CD4-positive, alpha-beta T cell treated with Interleukin-12 subunit alpha and Interleukin-12 subunit beta, for 1 hour (primary cell): ENCODE measurements around the gene CREB3L1.

ENCODE experiments used
- DNase-seq: peaks from one replicate; pipeline ENCODE4 v3.0.0-alpha.2; 2020

Gene CREB3L1

GRCh38 chr11:46348566-46349401, 71.3 kb downstream of the CREB3L1 start:
- DNase-seq: peak; percentile 69

GRCh38 chr11:46350695-46351094, 73.2 kb downstream of the CREB3L1 start:
- DNase-seq: no peak

DNA sequence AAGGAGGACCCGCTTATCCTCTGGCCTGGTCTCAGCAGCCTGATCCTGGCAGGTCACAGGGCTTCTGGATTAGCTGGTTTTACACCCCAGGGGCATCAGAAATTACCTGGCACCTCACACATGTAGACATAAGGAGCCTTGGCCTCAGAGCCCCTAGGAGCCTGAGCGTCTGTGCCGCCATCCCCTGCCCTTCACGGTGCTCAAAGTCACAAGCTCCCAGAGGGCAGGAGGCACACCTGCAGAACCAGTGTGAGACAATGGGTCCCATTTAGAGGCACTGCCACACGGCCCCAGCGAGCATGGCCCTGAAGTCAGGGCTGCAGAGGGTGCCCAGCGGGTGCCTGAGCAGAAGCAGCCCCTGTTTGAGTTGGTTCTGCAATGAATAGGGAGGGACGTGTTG, 73.7 kb downstream of the CREB3L1 start:
- DNase-seq: no peak

GRCh38 chr11:46351606-46352005, 74.1 kb downstream of the CREB3L1 start:
- DNase-seq: no peak

GRCh38 chr11:46352063-46352841, 74.8 kb downstream of the CREB3L1 start:
- DNase-seq: peak; percentile 88

- no peak for DNase-seq
These were observed 76.2 kb downstream of the CREB3L1 start for GRCh38 chr11:46353698-46354097.

DNA sequence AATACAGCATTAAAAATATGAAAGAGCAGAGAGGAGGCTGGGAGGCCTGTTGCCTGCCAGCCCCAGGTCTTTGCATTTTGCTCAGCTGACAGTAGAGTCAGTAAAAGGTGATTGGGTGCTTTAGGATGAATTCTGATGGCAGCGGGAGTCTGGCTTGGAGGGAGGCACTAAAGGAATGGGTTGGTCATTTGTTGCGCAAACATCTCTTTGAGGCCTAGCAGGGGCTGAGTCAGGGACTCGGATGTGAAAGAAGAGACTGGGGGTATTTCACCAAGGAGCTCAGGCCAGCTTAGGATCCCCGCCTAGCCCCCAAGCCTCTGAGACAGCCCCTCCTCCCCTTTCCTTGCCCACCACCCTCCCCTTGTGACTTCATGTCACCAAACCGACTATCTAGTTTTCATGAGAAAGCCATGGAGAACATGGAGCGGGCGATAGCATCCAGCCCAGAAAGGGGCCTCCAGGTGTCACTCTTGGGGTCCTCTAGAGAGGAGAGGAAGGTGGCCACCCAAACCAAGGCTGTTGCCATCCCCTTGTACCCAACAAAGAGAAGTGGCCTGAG, 79.5 kb downstream of the CREB3L1 start:
- DNase-seq: no peak

GRCh38 chr11:46357483-46357936, 80.0 kb downstream of the CREB3L1 start:
- DNase-seq: no peak

DNA sequence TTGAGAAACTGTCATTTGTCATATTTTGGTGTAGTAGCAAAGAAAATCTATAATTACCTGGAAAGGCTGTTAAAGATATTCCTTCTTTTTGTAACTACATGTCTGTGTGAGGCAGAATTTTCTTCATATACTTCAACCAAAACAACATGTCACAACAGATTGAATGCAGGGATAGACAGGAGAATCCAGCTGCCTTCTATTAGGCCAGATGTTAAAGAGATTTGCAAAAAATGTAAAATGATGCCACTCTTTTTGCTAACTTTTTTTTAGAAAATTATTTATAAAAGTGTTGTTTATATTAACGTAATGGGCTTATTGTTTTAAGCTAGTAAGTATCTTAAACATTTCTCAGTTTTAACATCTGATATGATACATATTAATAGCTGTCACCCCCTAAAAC, 82.5 kb downstream of the CREB3L1 start:
- DNase-seq: no peak

GRCh38 chr11:46360878-46361277, 83.4 kb downstream of the CREB3L1 start:
- no peak for DNase-seq

DNA sequence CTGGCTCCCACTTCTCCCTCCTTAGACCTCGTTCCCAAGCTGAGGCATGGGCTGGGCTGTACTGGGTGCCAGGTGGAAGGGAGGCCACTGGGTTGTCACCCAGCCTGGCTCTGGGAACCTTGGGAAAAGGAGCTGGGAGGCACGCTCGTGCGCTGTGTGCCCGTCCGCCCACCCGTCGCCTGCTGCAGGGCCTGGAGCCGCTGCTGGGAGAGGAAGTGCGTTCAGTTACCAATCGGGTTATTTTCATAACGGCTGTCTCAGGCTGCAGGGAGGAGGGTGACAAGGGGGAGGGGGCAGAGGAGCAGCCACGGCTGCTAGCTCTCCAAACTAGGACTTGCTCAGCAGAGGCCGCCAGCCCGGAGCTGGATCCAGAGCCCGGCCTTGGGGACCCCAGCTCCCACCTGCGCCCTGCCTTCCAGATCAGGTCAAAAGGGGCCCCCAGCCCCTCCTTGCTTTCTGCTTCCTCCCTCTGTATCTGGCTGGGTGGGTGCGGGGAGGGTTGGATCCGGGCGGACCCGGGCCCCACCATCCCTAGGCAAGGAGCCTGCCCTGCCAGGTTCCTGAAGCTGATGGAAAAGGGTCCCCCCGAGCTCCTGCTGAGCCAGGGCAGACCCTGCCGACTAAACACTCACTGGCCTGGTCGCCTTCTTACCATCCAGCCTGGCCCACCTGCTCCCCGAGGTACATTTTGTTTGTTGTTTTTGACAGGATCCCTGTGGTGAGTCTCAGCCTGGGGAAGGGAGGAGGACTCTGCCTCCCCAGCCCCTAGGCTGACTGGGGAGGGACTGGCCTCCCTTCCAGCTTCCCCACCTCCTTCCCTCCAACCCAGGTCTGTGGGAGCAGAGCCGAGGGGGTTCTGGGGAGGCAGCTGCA, 84.1 kb downstream of the CREB3L1 start:
- peak; percentile 63 for DNase-seq

GRCh38 chr11:46362156-46363030, 84.9 kb downstream of the CREB3L1 start:
- no peak for DNase-seq

DNA sequence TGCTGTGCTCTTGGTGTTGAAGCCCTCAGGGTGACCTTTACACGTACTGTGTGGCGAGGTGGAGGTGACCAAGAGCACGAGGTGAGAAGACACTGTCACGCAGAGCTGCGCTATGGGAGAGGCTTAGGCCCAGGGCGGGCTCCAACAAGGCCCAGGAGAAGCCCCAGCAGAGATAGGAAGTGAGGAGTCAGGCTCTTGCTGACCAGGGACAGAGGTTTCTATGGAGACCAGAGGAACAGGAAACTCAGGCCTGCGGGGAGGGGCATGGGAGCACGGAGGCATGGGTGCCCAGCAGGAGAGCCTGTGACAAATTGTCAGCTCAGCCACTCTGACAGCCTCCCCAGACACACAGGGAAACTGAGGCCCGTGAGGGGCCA, 85.6 kb downstream of the CREB3L1 start:
- DNase-seq: no peak

GRCh38 chr11:46363455-46364005, 86.1 kb downstream of the CREB3L1 start:
- DNase-seq: no peak

DNA sequence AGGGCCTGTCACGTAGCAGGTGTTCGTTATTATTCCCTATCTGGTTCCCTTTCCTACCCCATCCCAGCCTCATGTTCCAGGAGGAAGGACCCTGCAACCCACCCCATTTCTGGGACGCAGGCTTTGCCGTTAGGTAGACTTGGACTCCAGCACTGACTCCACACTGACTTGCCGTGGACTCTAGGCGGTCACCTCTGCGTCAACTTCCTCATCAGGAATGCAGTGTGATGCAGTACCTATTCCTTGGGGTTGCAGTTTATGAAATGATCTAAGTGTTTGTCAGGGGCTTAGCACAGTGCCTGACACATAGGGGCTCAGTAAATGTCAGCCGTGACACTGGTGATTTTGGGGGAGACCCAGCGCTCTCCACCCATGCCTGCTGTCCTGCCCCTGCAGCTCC, 86.6 kb downstream of the CREB3L1 start:
- DNase-seq: no peak

- no peak for DNase-seq
These were observed 87.3 kb downstream of the CREB3L1 start for GRCh38 chr11:46364791-46365190.

- no peak for DNase-seq
These were observed 88.8 kb downstream of the CREB3L1 start for GRCh38 chr11:46366260-46366659.

DNA sequence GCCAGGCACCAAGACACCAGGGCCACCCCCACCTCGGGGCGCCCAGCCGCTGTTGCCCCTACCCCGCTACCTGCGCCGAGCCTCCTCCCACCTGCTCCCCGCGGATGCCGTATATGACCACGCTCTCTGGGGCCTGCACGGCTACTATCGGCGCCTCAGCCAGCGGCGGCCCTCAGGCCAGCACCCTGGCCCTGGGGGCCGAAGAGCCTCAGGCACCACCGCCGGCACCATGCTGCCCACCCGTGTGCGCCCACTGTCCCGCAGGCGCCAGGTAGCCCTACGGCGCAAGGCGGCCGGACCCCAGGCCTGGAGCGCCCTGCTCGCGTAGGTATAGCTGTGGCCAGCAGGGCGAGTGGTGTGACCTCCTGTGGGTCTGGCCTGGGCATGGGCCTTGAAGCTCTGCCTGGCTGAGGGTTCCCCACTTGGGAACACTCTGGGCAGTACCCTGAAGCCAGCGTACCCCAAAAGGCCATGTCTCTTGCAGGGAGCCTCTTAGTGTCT, 89.2 kb downstream of the CREB3L1 start:
- DNase-seq: no peak

DNA sequence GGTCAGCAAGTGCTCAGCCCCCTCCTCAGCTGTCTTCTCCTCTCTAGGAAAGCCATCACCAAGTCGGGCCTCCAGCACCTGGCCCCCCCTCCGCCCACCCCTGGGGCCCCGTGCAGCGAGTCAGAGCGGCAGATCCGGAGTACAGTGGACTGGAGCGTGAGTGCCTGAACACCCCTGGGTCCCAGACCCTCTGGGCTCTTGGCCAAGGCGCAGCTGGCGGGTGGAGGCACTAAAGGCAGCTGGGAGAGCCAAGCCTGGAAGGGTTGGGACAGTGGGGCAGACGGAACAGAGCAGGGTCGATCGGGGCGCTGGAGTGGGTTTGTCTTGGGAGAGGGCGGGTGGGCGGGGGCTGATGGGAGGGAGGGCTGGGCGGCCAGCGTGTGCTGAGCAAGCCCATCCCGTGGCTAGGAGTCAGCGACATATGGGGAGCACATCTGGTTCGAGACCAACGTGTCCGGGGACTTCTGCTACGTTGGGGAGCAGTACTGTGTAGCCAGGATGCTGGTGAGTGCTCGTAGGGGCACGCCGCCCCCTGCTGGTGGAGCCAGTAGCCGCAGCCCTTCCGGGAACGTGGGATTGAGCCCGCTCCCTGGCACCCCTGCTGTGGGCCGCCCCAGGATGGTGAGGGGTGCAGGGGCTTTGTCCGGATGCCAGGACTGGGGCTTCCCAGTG, 89.9 kb downstream of the CREB3L1 start:
- peak; percentile 80 for DNase-seq

GRCh38 chr11:46367916-46368267, 90.4 kb downstream of the CREB3L1 start:
- DNase-seq: no peak
